AG04450 (cell line): Measurements from ENCODE around the gene FOXO3. TPM values are rescaled to one million over a fixed set of nuclear protein-coding genes. Genes with fewer than 3 reads are reported as not detected.

Source experiments
- CTCF ChIA-PET: fragments of 300-600, 350-600 bp; formaldehyde crosslinking; extraction: SDS; loops from one replicate; lab custom pipeline; 2022; ENCODE audit warnings: antibody characterized with exemption, inconsistent platforms; lab: Charles Lee
- POLR2A ChIA-PET: fragments of 350-600 bp; formaldehyde crosslinking; extraction: SDS; loops from one replicate; lab custom pipeline; 2021; ENCODE audit warnings: antibody characterized with exemption, inconsistent platforms; lab: Yijun Ruan, JAX
- DNase-seq: peaks from one replicate; pipeline ENCODE4 v3.0.0-alpha.2; 2011; ENCODE audit warnings: low read depth, low spot score
- H3K27ac ChIP-seq: one replicate; pipeline ENCODE4 v1.5.1; 2012; ENCODE audit warnings: low read depth, low read length, control low read depth
- H3K27me3 ChIP-seq: one replicate; pipeline ENCODE4 v1.6.0; 2012; ENCODE audit warnings: low read length; ENCODE audit not compliant: control insufficient read depth, insufficient read depth
- H3K4me3 ChIP-seq: 2 replicates; pipeline ENCODE4 v1.5.1; 2011; ENCODE audit warnings: mild to moderate bottlenecking, low read depth, low read length, control low read depth
- H3K9me3 ChIP-seq: 2 replicates; pipeline ENCODE4 v1.5.1; 2012; ENCODE audit warnings: low read length; ENCODE audit not compliant: control insufficient read depth, insufficient read depth
- CTCF ChIP-seq: IDR thresholded peaks from 2 replicates; pipeline ENCODE4 v1.5.1; 2011; ENCODE audit warnings: low read depth, low read length, control low read depth, inconsistent platforms
- polyA plus RNA-seq: library from polyadenylated mRNA; depleted of rRNA; stranded (reverse); fragments of >200 nt; gene quantifications from 2 replicates; pipeline ENCODE4 v1.2.3, GENCODE V29; 2011

Gene FOXO3
- polyA plus RNA-seq, 1 experiment: 32.7 TPM

- CTCF ChIA-PET: no interaction called here
- POLR2A ChIA-PET: interaction anchor here (0.8 to 2.0 kb wide), 4 partner anchors 9 to 503 kb away, joined by 3 to 6 read pairs (median 3); partner anchors contain the start of gene FOXO3
- Histone ChIP-seq H3K27ac (no peak overlapping the region), H3K4me3 (no peak overlapping the region), H3K9me3 (no peaks in the 10 kb centered on the region), H3K27me3 (no peaks in the 10 kb centered on the region)
- DNase-seq: no peak
- no peak for TF ChIP-seq CTCF
These were observed 30.5 kb downstream of the FOXO3 start for GRCh38 chr6:108591040-108591816.

- Histone ChIP-seq H3K4me3 (no peak overlapping the region), H3K27me3 (no peaks in the 10 kb centered on the region), H3K27ac (peak overlapping the region; percentile 21), H3K9me3 (no peaks in the 10 kb centered on the region)
- ChIA-PET CTCF (interaction anchor here (0.5 kb wide), 1 partner anchor 19 kb away, joined by 3 read pairs; no protein-coding TSS in a partner anchor), POLR2A (interaction anchor here (0.5 to 2.0 kb wide), 4 partner anchors 32 to 59 kb away, joined by 3 to 12 read pairs (median 6); partner anchors contain the start of gene FOXO3)
- TF ChIP-seq CTCF: no peak
- no peak for DNase-seq
These were observed 31.9 kb downstream of the FOXO3 start for GRCh38 chr6:108592371-108593337.

- Histone ChIP-seq H3K27me3 (no peaks in the 10 kb centered on the region), H3K27ac (no peak overlapping the region), H3K4me3 (no peak overlapping the region), H3K9me3 (no peaks in the 10 kb centered on the region)
- TF ChIP-seq CTCF: no peak
- ChIA-PET CTCF (no interaction called here), POLR2A (no interaction called here)
- DNase-seq: no peak
These were observed 33.4 kb downstream of the FOXO3 start for GRCh38 chr6:108594151-108594550.

- Histone ChIP-seq H3K27me3 (no peaks in the 10 kb centered on the region), H3K4me3 (no peak overlapping the region), H3K9me3 (no peaks in the 10 kb centered on the region), H3K27ac (no peak overlapping the region)
- no peak for DNase-seq
- CTCF ChIA-PET: no interaction called here
- TF ChIP-seq CTCF: no peak
- POLR2A ChIA-PET: no interaction called here
These were observed 33.9 kb downstream of the FOXO3 start for GRCh38 chr6:108594640-108595039.
